B cell (primary cell): ENCODE data around the gene SLC2A9.

Experiments used
- CTCF ChIP-seq: fragments of 200-600 bp; IDR thresholded peaks from one replicate; pipeline ENCODE4 v1.8.0; 2022; ENCODE audit warnings: antibody characterized with exemption, mild to moderate bottlenecking
- EZH2 ChIP-seq: IDR thresholded peaks from 2 replicates; pipeline ENCODE4 v1.6.1; 2012; ENCODE audit warnings: borderline replicate concordance, low read depth, mild to moderate bottlenecking, moderate library complexity, low read length; ENCODE audit not compliant: insufficient read depth, poor library complexity, severe bottlenecking

GRCh38 chr4:9874385-9874784 lies 146.9 kb downstream of the SLC2A9 start:
- TF ChIP-seq CTCF (no peak), EZH2 (no peak)
